HEK293 (cell line): ENCODE results near the gene RNF43.

Experiments
- EGR2 ChIP-seq: fragments of 450-650 bp; formaldehyde crosslinking; IDR thresholded peaks from 2 replicates; pipeline ENCODE4 v1.5.1; 2016; ENCODE audit warnings: low read depth, missing biosample characterization, missing genetic modification characterization
- HOXD13 ChIP-seq: sonication (generic); formaldehyde crosslinking; IDR thresholded peaks from 2 replicates; pipeline ENCODE4 v1.8.0; 2022; ENCODE audit warnings: missing genetic modification reagents, borderline replicate concordance
- MYNN ChIP-seq: fragments of 450-650 bp; formaldehyde crosslinking; IDR thresholded peaks from 2 replicates; pipeline ENCODE4 v1.5.1; 2016; ENCODE audit warnings: missing biosample characterization, missing genetic modification characterization, borderline replicate concordance
- OSR2 ChIP-seq: fragments of 450-650 bp; formaldehyde crosslinking; IDR thresholded peaks from 2 replicates; pipeline ENCODE4 v1.5.1; 2016; ENCODE audit warnings: missing biosample characterization, missing genetic modification characterization
- YY2 ChIP-seq: fragments of 450-650 bp; formaldehyde crosslinking; IDR thresholded peaks from 2 replicates; pipeline ENCODE4 v1.5.1; 2016; ENCODE audit warnings: missing biosample characterization, missing genetic modification characterization
- ZBTB17 ChIP-seq: fragments of 450-650 bp; formaldehyde crosslinking; IDR thresholded peaks from 2 replicates; pipeline ENCODE4 v1.5.1; 2016; ENCODE audit warnings: missing biosample characterization, missing genetic modification characterization
- ZBTB48 ChIP-seq: fragments of 450-650 bp; formaldehyde crosslinking; IDR thresholded peaks from 2 replicates; pipeline ENCODE4 v1.5.1; 2016; ENCODE audit warnings: missing biosample characterization, missing genetic modification characterization
- ZFP3 ChIP-seq: fragments of 450-650 bp; formaldehyde crosslinking; IDR thresholded peaks from 2 replicates; pipeline ENCODE4 v1.5.1; 2016; ENCODE audit warnings: low read depth, missing biosample characterization, missing genetic modification characterization
- ZNF10 ChIP-seq: fragments of 450-650 bp; formaldehyde crosslinking; IDR thresholded peaks from 2 replicates; pipeline ENCODE4 v1.5.1; 2017; ENCODE audit warnings: missing biosample characterization, missing genetic modification characterization
- ZNF132 ChIP-seq: fragments of 450-650 bp; formaldehyde crosslinking; IDR thresholded peaks from 2 replicates; pipeline ENCODE4 v1.5.1; 2017; ENCODE audit warnings: missing biosample characterization, missing genetic modification characterization, borderline replicate concordance
- ZNF16 ChIP-seq: fragments of 450-650 bp; formaldehyde crosslinking; IDR thresholded peaks from 2 replicates; pipeline ENCODE4 v1.5.1; 2016; ENCODE audit warnings: low read depth, missing biosample characterization, missing genetic modification characterization
- ZNF174 ChIP-seq: fragments of 450-650 bp; formaldehyde crosslinking; IDR thresholded peaks from 2 replicates; pipeline ENCODE4 v1.5.0; 2017; ENCODE audit warnings: missing biosample characterization, mild to moderate bottlenecking, missing genetic modification characterization
- ZNF184 ChIP-seq: fragments of 450-650 bp; IDR thresholded peaks from 2 replicates; pipeline ENCODE4 v1.5.1; 2018; ENCODE audit warnings: missing biosample characterization, mild to moderate bottlenecking, missing genetic modification characterization
- ZNF211 ChIP-seq: fragments of 450-650 bp; formaldehyde crosslinking; IDR thresholded peaks from 2 replicates; pipeline ENCODE4 v1.5.1; 2016; ENCODE audit warnings: low read depth, missing biosample characterization, missing genetic modification characterization
- ZNF23 ChIP-seq: fragments of 450-650 bp; formaldehyde crosslinking; IDR thresholded peaks from 2 replicates; pipeline ENCODE4 v1.5.1; 2016; ENCODE audit warnings: missing biosample characterization, missing genetic modification characterization, borderline replicate concordance
- ZNF366 ChIP-seq: fragments of 450-650 bp; formaldehyde crosslinking; conservative IDR thresholded peaks from 2 replicates; pipeline ENCODE4 v1.5.1; 2016; ENCODE audit warnings: missing biosample characterization, missing genetic modification characterization
- ZNF585B ChIP-seq: fragments of 450-650 bp; formaldehyde crosslinking; IDR thresholded peaks from 2 replicates; pipeline ENCODE4 v1.5.1; 2016; ENCODE audit warnings: missing biosample characterization, missing genetic modification characterization
- ZNF791 ChIP-seq: fragments of 450-650 bp; formaldehyde crosslinking; IDR thresholded peaks from 2 replicates; pipeline ENCODE4 v1.5.1; 2016; ENCODE audit warnings: missing biosample characterization, missing genetic modification characterization
- ZNF843 ChIP-seq: fragments of 450-650 bp; formaldehyde crosslinking; IDR thresholded peaks from 2 replicates; pipeline ENCODE4 v1.5.1; 2016; ENCODE audit warnings: missing biosample characterization, missing genetic modification characterization
- ZSCAN30 ChIP-seq: fragments of 450-650 bp; IDR thresholded peaks from 2 replicates; pipeline ENCODE4 v1.5.1; 2018; ENCODE audit warnings: missing biosample characterization, mild to moderate bottlenecking, missing genetic modification characterization, moderate library complexity
- TF ChIP-seq, protein P1 (sequence below): fragments of 450-650 bp; formaldehyde crosslinking; IDR thresholded peaks from 2 replicates; pipeline ENCODE4 v1.5.1; 2016; ENCODE audit warnings: missing biosample characterization, missing genetic modification characterization
- TF ChIP-seq, protein P2 (sequence below): fragments of 450-650 bp; formaldehyde crosslinking; IDR thresholded peaks from 2 replicates; pipeline ENCODE4 v1.5.1; 2017; ENCODE audit warnings: missing biosample characterization, missing genetic modification characterization
- TF ChIP-seq, protein P3 (sequence below): fragments of 450-650 bp; formaldehyde crosslinking; conservative IDR thresholded peaks from 2 replicates; pipeline ENCODE4 v1.5.1; 2016; ENCODE audit warnings: low read depth, missing biosample characterization, missing genetic modification characterization
- TF ChIP-seq, protein P4 (sequence below): fragments of 450-650 bp; formaldehyde crosslinking; IDR thresholded peaks from 2 replicates; pipeline ENCODE4 v1.5.1; 2016; ENCODE audit warnings: missing biosample characterization, missing genetic modification characterization
- TF ChIP-seq, protein P5 (sequence below): fragments of 450-650 bp; formaldehyde crosslinking; IDR thresholded peaks from 2 replicates; pipeline ENCODE4 v1.5.1; 2016; ENCODE audit warnings: missing biosample characterization, missing genetic modification characterization
- TF ChIP-seq, protein P6 (sequence below): sonication (generic); formaldehyde crosslinking; IDR thresholded peaks from 2 replicates; pipeline ENCODE4 v1.8.1; 2022; ENCODE audit warnings: mild to moderate bottlenecking, moderate library complexity, missing genetic modification reagents

RNF43 gene

DNA sequence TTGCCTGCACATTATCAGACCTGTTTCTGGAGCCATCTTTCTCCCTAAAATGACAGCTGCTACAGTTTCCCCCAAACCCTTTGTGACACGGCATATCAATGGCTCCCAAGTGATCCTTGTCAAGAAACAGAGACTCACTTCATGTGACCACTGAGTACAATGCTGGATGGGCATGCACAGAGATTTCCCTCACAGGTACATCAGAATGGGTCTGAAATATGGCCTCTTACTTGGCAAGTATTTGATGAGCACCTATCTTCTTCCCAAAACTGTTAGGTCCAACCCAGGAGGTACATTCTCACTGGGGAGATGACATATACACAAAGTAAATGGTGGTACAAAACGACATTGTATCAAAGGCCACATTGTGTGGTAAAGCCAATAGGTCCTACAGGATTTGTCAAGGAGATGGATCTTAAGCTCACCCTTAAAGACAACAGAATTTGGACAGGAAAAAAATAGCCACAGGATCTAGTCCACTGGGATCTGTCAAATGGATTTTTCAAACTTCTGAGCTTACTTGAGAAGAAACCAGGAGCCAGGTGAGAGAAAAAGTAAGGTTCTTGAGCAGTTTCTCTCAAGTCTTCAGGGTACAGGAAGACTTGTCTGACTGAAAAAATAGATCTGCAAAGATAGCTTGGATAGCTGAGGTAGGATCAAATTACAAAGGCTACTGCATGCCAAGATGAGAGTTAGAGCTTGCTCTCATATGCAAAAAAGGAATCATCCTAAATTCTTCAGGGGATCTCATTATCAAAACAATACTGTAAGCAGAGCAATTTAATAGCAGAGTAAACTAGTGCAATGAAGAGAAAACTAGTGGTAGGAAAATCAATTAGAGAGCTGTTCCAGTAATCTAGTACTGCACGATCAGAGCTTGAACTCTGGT, 28.8 kb downstream of the RNF43 start (continued):
- TF ChIP-seq, protein P1, sequence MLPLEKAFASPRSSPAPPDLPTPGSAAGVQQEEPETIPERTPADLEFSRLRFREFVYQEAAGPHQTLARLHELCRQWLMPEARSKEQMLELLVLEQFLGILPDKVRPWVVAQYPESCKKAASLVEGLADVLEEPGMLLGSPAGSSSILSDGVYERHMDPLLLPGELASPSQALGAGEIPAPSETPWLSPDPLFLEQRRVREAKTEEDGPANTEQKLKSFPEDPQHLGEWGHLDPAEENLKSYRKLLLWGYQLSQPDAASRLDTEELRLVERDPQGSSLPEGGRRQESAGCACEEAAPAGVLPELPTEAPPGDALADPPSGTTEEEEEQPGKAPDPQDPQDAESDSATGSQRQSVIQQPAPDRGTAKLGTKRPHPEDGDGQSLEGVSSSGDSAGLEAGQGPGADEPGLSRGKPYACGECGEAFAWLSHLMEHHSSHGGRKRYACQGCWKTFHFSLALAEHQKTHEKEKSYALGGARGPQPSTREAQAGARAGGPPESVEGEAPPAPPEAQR (tag by site-specific recombination): no peak
- no peak for TF ChIP-seq MYNN
- TF ChIP-seq ZNF23 (tag by site-specific recombination): no peak
- TF ChIP-seq EGR2 (tag by site-specific recombination): no peak
- no peak for TF ChIP-seq HOXD13 (CRISPR knock-in tag)
- no peak for TF ChIP-seq ZNF174 (tag by site-specific recombination)
- TF ChIP-seq, protein P2, sequence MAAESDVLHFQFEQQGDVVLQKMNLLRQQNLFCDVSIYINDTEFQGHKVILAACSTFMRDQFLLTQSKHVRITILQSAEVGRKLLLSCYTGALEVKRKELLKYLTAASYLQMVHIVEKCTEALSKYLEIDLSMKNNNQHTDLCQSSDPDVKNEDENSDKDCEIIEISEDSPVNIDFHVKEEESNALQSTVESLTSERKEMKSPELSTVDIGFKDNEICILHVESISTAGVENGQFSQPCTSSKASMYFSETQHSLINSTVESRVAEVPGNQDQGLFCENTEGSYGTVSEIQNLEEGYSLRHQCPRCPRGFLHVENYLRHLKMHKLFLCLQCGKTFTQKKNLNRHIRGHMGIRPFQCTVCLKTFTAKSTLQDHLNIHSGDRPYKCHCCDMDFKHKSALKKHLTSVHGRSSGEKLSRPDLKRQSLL (tag by site-specific recombination): no peak
- no peak for TF ChIP-seq ZNF132 (tag by site-specific recombination)
- 0 out of 2 replicates have a peak, but pooled peaks have one; percentile 21 for TF ChIP-seq ZNF366 (tag by site-specific recombination)
- TF ChIP-seq, protein P3, sequence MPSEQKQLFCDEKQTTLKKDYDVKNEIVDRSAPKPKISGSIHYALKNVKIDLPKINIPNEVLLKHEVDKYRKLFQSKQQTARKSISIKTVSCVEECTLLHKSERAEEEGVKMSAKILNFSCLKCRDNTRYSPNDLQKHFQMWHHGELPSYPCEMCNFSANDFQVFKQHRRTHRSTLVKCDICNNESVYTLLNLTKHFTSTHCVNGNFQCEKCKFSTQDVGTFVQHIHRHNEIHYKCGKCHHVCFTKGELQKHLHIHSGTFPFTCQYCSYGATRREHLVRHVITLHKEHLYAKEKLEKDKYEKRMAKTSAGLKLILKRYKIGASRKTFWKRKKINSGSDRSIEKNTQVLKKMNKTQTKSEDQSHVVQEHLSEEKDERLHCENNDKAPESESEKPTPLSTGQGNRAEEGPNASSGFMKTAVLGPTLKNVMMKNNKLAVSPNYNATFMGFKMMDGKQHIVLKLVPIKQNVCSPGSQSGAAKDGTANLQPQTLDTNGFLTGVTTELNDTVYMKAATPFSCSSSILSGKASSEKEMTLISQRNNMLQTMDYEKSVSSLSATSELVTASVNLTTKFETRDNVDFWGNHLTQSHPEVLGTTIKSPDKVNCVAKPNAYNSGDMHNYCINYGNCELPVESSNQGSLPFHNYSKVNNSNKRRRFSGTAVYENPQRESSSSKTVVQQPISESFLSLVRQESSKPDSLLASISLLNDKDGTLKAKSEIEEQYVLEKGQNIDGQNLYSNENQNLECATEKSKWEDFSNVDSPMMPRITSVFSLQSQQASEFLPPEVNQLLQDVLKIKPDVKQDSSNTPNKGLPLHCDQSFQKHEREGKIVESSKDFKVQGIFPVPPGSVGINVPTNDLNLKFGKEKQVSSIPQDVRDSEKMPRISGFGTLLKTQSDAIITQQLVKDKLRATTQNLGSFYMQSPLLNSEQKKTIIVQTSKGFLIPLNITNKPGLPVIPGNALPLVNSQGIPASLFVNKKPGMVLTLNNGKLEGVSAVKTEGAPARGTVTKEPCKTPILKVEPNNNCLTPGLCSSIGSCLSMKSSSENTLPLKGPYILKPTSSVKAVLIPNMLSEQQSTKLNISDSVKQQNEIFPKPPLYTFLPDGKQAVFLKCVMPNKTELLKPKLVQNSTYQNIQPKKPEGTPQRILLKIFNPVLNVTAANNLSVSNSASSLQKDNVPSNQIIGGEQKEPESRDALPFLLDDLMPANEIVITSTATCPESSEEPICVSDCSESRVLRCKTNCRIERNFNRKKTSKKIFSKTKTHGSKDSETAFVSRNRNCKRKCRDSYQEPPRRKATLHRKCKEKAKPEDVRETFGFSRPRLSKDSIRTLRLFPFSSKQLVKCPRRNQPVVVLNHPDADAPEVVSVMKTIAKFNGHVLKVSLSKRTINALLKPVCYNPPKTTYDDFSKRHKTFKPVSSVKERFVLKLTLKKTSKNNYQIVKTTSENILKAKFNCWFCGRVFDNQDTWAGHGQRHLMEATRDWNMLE (tag by site-specific recombination): no peak
- no peak for TF ChIP-seq ZBTB17
- TF ChIP-seq, protein P4, sequence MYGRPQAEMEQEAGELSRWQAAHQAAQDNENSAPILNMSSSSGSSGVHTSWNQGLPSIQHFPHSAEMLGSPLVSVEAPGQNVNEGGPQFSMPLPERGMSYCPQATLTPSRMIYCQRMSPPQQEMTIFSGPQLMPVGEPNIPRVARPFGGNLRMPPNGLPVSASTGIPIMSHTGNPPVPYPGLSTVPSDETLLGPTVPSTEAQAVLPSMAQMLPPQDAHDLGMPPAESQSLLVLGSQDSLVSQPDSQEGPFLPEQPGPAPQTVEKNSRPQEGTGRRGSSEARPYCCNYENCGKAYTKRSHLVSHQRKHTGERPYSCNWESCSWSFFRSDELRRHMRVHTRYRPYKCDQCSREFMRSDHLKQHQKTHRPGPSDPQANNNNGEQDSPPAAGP: no peak
- TF ChIP-seq, protein P5, sequence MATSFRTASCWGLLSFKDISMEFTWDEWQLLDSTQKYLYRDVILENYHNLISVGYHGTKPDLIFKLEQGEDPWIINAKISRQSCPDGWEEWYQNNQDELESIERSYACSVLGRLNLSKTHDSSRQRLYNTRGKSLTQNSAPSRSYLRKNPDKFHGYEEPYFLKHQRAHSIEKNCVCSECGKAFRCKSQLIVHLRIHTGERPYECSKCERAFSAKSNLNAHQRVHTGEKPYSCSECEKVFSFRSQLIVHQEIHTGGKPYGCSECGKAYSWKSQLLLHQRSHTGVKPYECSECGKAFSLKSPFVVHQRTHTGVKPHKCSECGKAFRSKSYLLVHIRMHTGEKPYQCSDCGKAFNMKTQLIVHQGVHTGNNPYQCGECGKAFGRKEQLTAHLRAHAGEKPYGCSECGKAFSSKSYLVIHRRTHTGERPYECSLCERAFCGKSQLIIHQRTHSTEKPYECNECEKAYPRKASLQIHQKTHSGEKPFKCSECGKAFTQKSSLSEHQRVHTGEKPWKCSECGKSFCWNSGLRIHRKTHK: no peak
- TF ChIP-seq, protein P6, sequence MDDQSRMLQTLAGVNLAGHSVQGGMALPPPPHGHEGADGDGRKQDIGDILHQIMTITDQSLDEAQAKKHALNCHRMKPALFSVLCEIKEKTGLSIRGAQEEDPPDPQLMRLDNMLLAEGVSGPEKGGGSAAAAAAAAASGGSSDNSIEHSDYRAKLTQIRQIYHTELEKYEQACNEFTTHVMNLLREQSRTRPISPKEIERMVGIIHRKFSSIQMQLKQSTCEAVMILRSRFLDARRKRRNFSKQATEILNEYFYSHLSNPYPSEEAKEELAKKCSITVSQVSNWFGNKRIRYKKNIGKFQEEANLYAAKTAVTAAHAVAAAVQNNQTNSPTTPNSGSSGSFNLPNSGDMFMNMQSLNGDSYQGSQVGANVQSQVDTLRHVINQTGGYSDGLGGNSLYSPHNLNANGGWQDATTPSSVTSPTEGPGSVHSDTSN (CRISPR knock-in tag): no peak
- peak; percentile 56; the same call in 1 of the 2 replicates for TF ChIP-seq OSR2 (tag by site-specific recombination)
- no peak for TF ChIP-seq ZNF16 (tag by site-specific recombination)
- TF ChIP-seq ZNF791 (tag by site-specific recombination): no peak
- TF ChIP-seq ZNF184 (tag by site-specific recombination): no peak
- no peak for TF ChIP-seq ZFP3 (tag by site-specific recombination)
- no peak for TF ChIP-seq ZNF211
- no peak for TF ChIP-seq ZNF585B (tag by site-specific recombination)
- TF ChIP-seq ZNF843 (tag by site-specific recombination): 0 out of 2 replicates have a peak, but pooled peaks have one; percentile 13
- no peak for TF ChIP-seq ZNF10 (tag by site-specific recombination)
- TF ChIP-seq ZSCAN30: no peak
- TF ChIP-seq ZBTB48 (tag by site-specific recombination): no peak
- no peak for TF ChIP-seq YY2 (tag by site-specific recombination)
